ENCODE results near the gene STARD4. TPM values are rescaled to one million over a fixed set of nuclear protein-coding genes. Genes with fewer than 3 reads are reported as not detected.

STARD4 gene
- total RNA-seq, 1 donor from 2014 or later = 9.9 TPM

DNA sequence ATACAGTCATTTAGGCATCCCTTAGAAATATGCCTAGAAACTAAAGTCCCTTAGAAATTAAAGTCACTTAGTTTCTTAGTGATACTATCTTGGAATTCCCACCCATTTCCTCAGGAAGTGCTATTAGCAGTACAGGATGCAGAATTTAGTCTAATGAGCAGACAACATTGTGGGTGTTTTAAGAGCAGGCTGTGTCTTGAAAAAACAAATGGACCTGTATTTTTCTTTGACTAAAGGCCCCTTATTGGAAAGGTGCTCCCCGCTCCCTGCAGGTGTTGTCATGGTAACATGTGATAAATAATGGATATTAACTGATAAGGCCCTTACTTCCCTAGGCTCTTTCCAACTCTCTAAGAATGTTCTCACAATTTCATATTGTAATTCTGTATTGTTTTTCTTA, 38.8 kb upstream of the STARD4 start:
- Histone ChIP-seq H3K4me1 (ENCODE audit: control insufficient read depth in 3 of 3, insufficient read depth in 3 of 3, low read length in 3 of 3) (peaks cover 0 to 9% (median 2%) of the 10 kb centered on the region in 3 donors), H3K9me3 (ENCODE audit: control insufficient read depth in 3 of 3, low read length in 3 of 3) (no peaks in the 10 kb centered on the region), H3K9ac (ENCODE audit: low read depth in 1 of 3, low read length in 3 of 3) (peak overlapping the region in 1 of 3 donors; percentile 17), H3K4me3 (ENCODE audit: low read length in 3 of 3) (no peak overlapping the region), H3K27ac (ENCODE audit: low read depth, low read length) (peak overlapping the region; percentile 57), H3K27me3 (ENCODE audit: control insufficient read depth in 3 of 3, insufficient read depth in 3 of 3, low read length in 3 of 3) (no peaks in the 10 kb centered on the region), H3K36me3 (ENCODE audit: control insufficient read depth in 3 of 3, insufficient read depth in 3 of 3, low read length in 3 of 3) (no peaks in the 10 kb centered on the region)

DNA sequence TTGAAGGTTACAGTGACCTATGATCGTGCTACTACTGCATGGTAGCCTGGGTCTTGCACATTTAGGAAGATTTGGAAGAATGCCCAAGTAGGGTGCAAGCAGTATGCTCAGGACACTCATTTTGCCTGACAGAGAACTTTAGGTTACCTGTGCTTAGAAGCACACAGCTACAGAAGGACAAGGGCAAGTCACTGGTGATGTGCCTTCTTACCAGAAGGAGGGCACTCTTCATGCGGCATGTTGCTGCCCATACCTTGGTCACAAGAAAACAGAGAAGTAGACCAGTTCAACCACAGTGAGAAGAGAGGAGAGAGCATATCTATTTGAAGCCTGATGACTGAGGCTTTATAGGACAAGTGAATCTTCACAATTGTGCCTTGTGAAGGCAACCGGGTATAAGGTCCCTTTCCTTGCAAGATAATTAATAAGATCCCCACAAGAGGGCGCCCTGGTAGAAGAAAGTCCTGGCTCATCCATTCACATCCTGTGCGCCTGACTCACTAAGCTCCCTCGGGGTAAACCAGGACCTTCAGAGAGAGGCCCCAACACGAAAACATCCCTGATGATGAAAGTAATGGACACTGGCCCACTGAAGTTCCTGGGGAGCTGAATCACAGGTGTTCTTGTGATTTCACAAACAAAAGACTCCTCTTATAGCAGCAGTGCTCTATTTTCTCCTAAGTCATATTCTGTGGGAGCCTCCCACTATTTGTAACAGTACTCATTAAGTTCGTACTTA, 38.1 kb upstream of the STARD4 start:
- H3K4me1 ChIP-seq (ENCODE audit: control insufficient read depth in 3 of 3, insufficient read depth in 3 of 3, low read length in 3 of 3) = peaks cover 0 to 9% (median 2%) of the 10 kb centered on the region in 3 donors
- H3K9me3 ChIP-seq (ENCODE audit: control insufficient read depth in 3 of 3, low read length in 3 of 3) = no peaks in the 10 kb centered on the region
- no peak overlapping the region for H3K4me3 ChIP-seq (ENCODE audit: low read length in 3 of 3)
- H3K27ac ChIP-seq (ENCODE audit: low read depth, low read length) = peak overlapping the region; percentile 57
- no peaks in the 10 kb centered on the region for H3K36me3 ChIP-seq (ENCODE audit: control insufficient read depth in 3 of 3, insufficient read depth in 3 of 3, low read length in 3 of 3)
- peak overlapping the region in 1 of 3 donors; percentile 17 for H3K9ac ChIP-seq (ENCODE audit: low read depth in 1 of 3, low read length in 3 of 3)
- H3K27me3 ChIP-seq (ENCODE audit: control insufficient read depth in 3 of 3, insufficient read depth in 3 of 3, low read length in 3 of 3) = no peaks in the 10 kb centered on the region

DNA sequence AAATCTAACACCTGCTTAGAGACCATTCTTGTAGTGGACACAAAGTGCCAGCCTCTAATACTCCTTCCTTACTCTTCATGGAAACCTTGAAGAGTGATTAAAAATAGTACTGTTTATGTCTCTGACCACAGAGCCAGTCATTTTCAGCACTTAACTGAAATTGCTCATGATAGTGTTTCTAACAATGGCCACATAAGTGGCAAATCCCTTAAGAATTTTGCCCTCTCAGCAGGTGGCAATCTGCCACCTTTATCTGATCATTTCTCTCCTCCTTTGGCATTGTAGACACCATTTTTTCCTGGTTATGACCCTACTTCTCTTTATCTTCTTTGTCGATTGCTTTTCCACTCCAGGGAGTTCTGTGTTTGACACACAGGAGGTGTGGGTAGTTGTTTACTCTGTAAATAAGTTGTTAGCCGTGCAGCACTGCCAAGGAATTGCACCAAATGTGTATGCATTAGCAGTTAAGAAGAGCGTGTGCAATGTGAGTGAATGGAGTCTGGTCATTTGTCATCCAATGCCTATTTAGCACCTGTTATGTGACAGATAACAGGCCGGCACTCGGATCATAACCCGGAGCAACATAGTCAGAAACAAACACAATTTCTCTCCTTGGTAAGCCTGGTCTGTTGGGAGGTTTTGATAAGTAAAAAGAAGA, 36.8 kb upstream of the STARD4 start:
- H3K9me3 ChIP-seq (ENCODE audit: control insufficient read depth in 3 of 3, low read length in 3 of 3) = no peaks in the 10 kb centered on the region
- H3K36me3 ChIP-seq (ENCODE audit: control insufficient read depth in 3 of 3, insufficient read depth in 3 of 3, low read length in 3 of 3) = no peaks in the 10 kb centered on the region
- H3K4me3 ChIP-seq (ENCODE audit: low read length in 3 of 3) = no peak overlapping the region
- H3K9ac ChIP-seq (ENCODE audit: low read depth in 1 of 3, low read length in 3 of 3) = no peak overlapping the region
- H3K4me1 ChIP-seq (ENCODE audit: control insufficient read depth in 3 of 3, insufficient read depth in 3 of 3, low read length in 3 of 3) = peaks cover 0 to 9% (median 2%) of the 10 kb centered on the region in 3 donors
- H3K27ac ChIP-seq (ENCODE audit: low read depth, low read length) = no peak overlapping the region
- no peaks in the 10 kb centered on the region for H3K27me3 ChIP-seq (ENCODE audit: control insufficient read depth in 3 of 3, insufficient read depth in 3 of 3, low read length in 3 of 3)

DNA sequence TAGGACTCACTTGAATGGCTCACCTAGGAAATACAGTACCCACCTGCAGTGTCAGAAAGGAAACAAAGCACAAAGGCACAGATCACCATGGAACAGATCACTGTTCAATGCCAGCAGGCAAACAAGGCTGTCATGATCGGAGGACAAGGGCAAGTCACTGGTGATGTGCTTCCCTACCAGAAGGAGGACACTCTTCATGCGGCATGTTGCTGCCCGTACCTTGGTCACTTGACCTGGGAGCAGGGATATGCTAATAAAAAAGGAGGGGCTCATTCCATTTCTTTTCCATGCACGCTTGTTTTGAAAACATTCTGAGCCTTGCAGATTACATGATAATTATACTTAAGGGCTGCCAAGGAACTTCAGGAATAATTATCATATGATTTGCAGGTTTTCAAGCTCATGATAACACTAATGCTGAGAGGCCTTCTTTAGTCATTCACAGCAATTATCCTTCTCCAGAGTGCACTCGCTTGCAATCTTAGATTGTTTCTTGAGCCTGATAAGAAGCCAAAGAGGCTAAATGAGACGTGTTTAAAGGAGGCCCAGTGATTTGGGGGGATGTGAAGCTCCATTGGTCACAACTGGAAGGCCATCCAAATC, 36.1 kb upstream of the STARD4 start:
- Histone ChIP-seq H3K4me1 (ENCODE audit: control insufficient read depth in 3 of 3, insufficient read depth in 3 of 3, low read length in 3 of 3) (peaks cover 0 to 9% (median 2%) of the 10 kb centered on the region in 3 donors), H3K9ac (ENCODE audit: low read depth in 1 of 3, low read length in 3 of 3) (no peak overlapping the region), H3K36me3 (ENCODE audit: control insufficient read depth in 3 of 3, insufficient read depth in 3 of 3, low read length in 3 of 3) (no peaks in the 10 kb centered on the region), H3K27ac (ENCODE audit: low read depth, low read length) (no peak overlapping the region), H3K4me3 (ENCODE audit: low read length in 3 of 3) (no peak overlapping the region), H3K27me3 (ENCODE audit: control insufficient read depth in 3 of 3, insufficient read depth in 3 of 3, low read length in 3 of 3) (no peaks in the 10 kb centered on the region), H3K9me3 (ENCODE audit: control insufficient read depth in 3 of 3, low read length in 3 of 3) (no peaks in the 10 kb centered on the region)

DNA sequence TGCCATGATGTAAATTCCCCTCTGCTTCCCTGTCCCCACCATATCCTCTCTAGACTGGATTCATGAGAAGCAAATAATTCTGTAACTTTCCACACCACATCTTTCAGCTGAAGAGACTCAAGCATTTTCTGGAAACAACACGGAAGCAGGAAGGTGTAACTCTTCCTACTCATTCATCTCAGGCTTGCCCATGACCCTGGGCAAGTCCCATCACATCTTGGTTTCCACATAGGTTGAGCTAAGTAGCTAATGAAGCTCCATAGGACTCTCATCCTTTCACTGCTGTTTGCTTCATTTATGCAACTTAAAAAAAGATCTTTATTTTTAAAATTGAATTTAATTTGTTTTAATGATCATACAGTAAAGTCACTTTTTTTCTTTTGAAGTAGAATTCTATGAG, 32.7 kb upstream of the STARD4 start:
- H3K9ac ChIP-seq (ENCODE audit: low read depth in 1 of 3, low read length in 3 of 3) = no peak overlapping the region
- H3K27ac ChIP-seq (ENCODE audit: low read depth, low read length) = no peak overlapping the region
- peaks cover 0 to under 1% (median 0%) of the 10 kb centered on the region in 3 donors for H3K4me1 ChIP-seq (ENCODE audit: control insufficient read depth in 3 of 3, insufficient read depth in 3 of 3, low read length in 3 of 3)
- no peaks in the 10 kb centered on the region for H3K27me3 ChIP-seq (ENCODE audit: control insufficient read depth in 3 of 3, insufficient read depth in 3 of 3, low read length in 3 of 3)
- H3K36me3 ChIP-seq (ENCODE audit: control insufficient read depth in 3 of 3, insufficient read depth in 3 of 3, low read length in 3 of 3) = no peaks in the 10 kb centered on the region
- no peaks in the 10 kb centered on the region for H3K9me3 ChIP-seq (ENCODE audit: control insufficient read depth in 3 of 3, low read length in 3 of 3)
- no peak overlapping the region for H3K4me3 ChIP-seq (ENCODE audit: low read length in 3 of 3)

DNA sequence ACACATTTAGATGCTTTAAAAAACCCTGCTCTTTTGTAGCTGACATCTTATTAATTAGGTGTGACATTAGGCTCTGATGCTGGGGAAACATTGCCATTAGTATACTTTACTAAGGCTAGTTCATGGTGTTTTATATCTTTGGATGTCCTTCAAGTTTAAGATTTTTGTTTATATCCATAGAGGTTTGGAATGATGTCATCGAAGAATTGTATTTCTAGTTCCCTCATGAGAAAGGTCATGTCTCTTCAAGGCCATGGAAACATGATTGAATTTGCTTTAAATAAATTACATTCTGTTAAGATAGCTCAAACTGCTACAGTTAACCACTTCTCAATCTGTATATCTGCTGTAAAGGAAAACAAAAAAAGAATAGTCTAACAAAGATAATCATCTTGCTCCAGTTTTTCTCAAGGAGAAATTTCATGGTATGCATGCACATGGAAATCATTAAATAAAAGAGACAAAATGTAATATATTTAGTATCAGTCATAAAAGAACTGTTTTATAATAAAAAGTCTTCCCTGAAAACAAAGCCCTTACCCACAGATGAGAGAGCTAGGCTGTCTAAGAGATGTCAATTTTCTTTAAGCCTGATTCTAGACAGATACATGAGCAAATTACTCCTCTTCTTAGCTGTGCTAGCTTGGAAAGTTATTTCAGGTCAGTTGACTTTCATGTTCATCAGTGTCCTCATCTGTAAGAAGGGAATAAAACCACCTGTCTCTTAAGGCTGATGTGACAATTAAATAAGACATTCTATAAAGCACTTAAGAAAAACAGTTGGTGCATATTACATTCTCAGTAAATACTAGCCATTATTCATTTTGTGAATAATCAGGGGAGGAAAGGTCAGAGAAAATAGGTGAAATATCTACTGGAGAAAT, 25.0 kb upstream of the STARD4 start:
- H3K4me3 ChIP-seq (ENCODE audit: low read length in 3 of 3) = no peak overlapping the region
- no peaks in the 10 kb centered on the region for H3K27me3 ChIP-seq (ENCODE audit: control insufficient read depth in 3 of 3, insufficient read depth in 3 of 3, low read length in 3 of 3)
- no peak overlapping the region for H3K27ac ChIP-seq (ENCODE audit: low read depth, low read length)
- no peaks in the 10 kb centered on the region for H3K36me3 ChIP-seq (ENCODE audit: control insufficient read depth in 3 of 3, insufficient read depth in 3 of 3, low read length in 3 of 3)
- H3K4me1 ChIP-seq (ENCODE audit: control insufficient read depth in 3 of 3, insufficient read depth in 3 of 3, low read length in 3 of 3) = no peaks in the 10 kb centered on the region
- H3K9ac ChIP-seq (ENCODE audit: low read depth in 1 of 3, low read length in 3 of 3) = no peak overlapping the region
- H3K9me3 ChIP-seq (ENCODE audit: control insufficient read depth in 3 of 3, low read length in 3 of 3) = no peaks in the 10 kb centered on the region

DNA sequence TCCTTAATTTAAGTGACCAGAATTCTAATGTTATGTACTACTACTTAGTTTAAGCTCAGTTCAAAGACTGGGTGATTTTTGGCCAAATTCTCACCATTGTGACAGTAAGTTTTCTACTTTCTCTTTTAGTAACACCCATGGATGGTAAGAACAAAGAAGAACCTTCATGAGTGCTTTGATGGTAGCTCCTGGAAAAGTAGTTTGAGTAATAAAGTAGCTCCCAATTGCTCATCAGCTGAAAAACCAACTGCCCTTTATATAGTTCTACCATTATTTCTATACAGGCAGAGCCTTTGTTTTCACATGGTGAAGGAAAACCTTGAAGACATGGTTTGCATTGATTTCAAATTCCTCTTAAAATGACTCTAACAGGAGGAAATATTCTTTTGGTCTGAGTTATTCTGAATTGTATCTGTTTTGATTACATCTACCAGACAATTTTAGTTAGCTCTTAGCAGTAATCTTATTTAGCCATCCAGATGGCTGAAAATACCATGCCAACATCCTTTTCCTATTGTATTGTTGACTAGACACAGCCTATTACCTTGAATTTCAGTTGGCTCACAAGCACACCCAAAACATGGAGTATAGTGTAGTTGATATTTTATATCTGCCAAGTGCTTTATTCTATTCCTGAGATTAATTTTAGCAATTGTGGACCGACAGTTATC, 23.7 kb upstream of the STARD4 start:
- H3K36me3 ChIP-seq (ENCODE audit: control insufficient read depth in 3 of 3, insufficient read depth in 3 of 3, low read length in 3 of 3) = no peaks in the 10 kb centered on the region
- no peaks in the 10 kb centered on the region for H3K27me3 ChIP-seq (ENCODE audit: control insufficient read depth in 3 of 3, insufficient read depth in 3 of 3, low read length in 3 of 3)
- no peaks in the 10 kb centered on the region for H3K9me3 ChIP-seq (ENCODE audit: control insufficient read depth in 3 of 3, low read length in 3 of 3)
- H3K4me1 ChIP-seq (ENCODE audit: control insufficient read depth in 3 of 3, insufficient read depth in 3 of 3, low read length in 3 of 3) = no peaks in the 10 kb centered on the region
- no peak overlapping the region for H3K9ac ChIP-seq (ENCODE audit: low read depth in 1 of 3, low read length in 3 of 3)
- H3K4me3 ChIP-seq (ENCODE audit: low read length in 3 of 3) = no peak overlapping the region
- H3K27ac ChIP-seq (ENCODE audit: low read depth, low read length) = no peak overlapping the region

DNA sequence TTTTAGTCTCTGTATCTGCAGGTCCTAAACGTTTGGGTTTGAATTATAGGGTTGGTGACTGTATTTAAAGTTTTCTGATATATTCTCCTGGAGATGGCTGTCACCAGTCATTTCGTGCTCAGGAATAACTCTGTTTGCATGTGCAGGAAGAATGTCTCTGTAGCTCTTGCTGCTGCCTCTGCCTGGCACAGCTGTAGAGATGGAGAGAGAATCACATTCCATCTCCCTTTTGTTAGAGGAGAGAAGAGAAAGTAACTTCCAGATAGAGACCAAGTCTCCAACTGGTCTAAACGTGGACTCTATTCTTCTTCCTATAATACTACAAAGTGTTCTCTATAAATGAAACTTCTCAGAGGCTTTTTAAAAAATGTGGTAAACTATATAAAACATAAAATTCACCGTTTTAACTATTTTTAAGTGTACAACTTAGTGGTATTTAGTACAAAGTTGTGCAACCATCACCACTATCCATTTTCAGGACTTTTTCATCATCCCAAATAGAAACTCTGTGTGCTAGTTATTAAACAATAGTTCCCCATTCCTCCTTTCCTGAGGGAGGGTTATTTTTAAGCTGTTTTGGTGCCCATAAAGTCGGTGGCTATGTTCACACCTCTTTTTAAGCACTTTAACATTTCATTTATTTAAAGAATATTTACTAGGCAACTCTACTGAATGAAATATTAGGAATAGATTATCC, 20.7 kb upstream of the STARD4 start:
- no peak overlapping the region for H3K4me3 ChIP-seq (ENCODE audit: low read length in 3 of 3)
- no peaks in the 10 kb centered on the region for H3K27me3 ChIP-seq (ENCODE audit: control insufficient read depth in 3 of 3, insufficient read depth in 3 of 3, low read length in 3 of 3)
- no peak overlapping the region for H3K9ac ChIP-seq (ENCODE audit: low read depth in 1 of 3, low read length in 3 of 3)
- no peak overlapping the region for H3K27ac ChIP-seq (ENCODE audit: low read depth, low read length)
- no peaks in the 10 kb centered on the region for H3K9me3 ChIP-seq (ENCODE audit: control insufficient read depth in 3 of 3, low read length in 3 of 3)
- no peaks in the 10 kb centered on the region for H3K4me1 ChIP-seq (ENCODE audit: control insufficient read depth in 3 of 3, insufficient read depth in 3 of 3, low read length in 3 of 3)
- no peaks in the 10 kb centered on the region for H3K36me3 ChIP-seq (ENCODE audit: control insufficient read depth in 3 of 3, insufficient read depth in 3 of 3, low read length in 3 of 3)

DNA sequence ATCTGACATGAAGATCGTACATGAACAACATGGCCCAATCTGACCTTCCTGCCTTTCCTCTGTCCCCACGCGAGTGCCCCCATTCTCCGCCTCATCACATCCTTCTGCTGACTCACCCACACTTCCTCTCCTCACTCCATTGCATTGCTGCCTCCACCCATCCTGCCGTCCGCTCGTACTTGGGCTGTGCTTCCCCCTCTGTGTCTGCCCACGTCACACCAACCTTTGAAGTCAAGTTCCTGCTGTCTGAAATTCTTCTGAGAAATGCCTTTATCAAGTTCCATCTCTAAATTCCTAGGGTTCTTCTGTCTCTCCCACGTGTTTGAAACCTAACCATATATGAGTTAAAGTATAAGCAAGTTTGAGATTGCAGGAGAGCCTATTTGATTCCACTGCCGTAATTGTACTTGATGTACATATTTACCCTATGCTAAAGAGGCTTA, 18.0 kb upstream of the STARD4 start:
- no peaks in the 10 kb centered on the region for H3K27me3 ChIP-seq (ENCODE audit: control insufficient read depth in 3 of 3, insufficient read depth in 3 of 3, low read length in 3 of 3)
- no peaks in the 10 kb centered on the region for H3K4me1 ChIP-seq (ENCODE audit: control insufficient read depth in 3 of 3, insufficient read depth in 3 of 3, low read length in 3 of 3)
- H3K36me3 ChIP-seq (ENCODE audit: control insufficient read depth in 3 of 3, insufficient read depth in 3 of 3, low read length in 3 of 3) = no peaks in the 10 kb centered on the region
- H3K27ac ChIP-seq (ENCODE audit: low read depth, low read length) = no peak overlapping the region
- no peaks in the 10 kb centered on the region for H3K9me3 ChIP-seq (ENCODE audit: control insufficient read depth in 3 of 3, low read length in 3 of 3)
- no peak overlapping the region for H3K9ac ChIP-seq (ENCODE audit: low read depth in 1 of 3, low read length in 3 of 3)
- no peak overlapping the region for H3K4me3 ChIP-seq (ENCODE audit: low read length in 3 of 3)
